KBM-7 (cell line): Measurements from ENCODE around the gene MCM3AP.

Experiments
- DNase-seq: peaks from one replicate; pipeline ENCODE4 v3.0.0-alpha.2; 2015
- in situ Hi-C: fragments of 300-500 bp; cut with MboI; formaldehyde crosslinking; loops from 2 replicates; pipeline ENCODE4 v1.14.3; 2020; ENCODE audit warnings: low sequenced_read_pairs, low pct_unique_long_range_greater_than_20kb, mixed read lengths

The MCM3AP gene

GRCh38 chr21:46285761-46286647, 593 bp upstream of the MCM3AP start, which contains the start of gene YBEY:
YBEY (plus strand) TSS chr21:46286342; CDS start chr21:46286914, 572 bp downstream.
- peak; percentile 89 for DNase-seq
- in situ Hi-C loops: no loop called here

- in situ Hi-C loops: no loop called here
- peak; percentile 14 for DNase-seq
Measured at GRCh38 chr21:46284733-46285132, 678 bp downstream of the MCM3AP start.

DNA sequence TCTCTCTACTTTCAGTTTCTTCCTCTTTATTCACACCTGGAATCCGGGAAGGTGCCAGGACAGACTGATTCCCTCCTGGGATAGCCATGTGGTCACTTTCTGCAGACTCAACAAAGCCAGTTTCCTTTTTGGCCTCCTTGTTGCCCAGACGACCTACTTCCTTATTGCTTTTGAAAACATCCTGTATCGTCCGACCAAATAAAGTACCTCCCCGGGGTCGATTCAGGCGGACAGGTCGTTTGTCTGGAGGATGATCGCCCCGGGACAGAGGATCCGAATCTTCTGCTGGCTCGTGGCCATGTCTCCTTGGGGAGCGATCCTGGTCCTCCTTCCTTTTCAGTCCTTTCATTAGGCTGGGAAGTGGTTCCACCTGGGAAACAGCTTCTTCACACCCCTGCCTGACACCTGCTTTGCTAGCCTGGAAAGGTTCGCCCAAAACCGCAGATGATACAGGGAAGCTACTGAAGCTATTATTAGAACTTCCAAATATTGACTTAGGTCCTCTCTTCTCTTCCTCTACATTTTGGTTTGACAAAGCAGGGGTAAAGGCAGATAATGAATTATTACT, 1.2 kb downstream of the MCM3AP start:
- in situ Hi-C loops: no loop called here
- DNase-seq: peak; percentile 49

GRCh38 chr21:46274797-46275390, 10.5 kb downstream of the MCM3AP start:
- in situ Hi-C loops: no loop called here
- DNase-seq: no peak

DNA sequence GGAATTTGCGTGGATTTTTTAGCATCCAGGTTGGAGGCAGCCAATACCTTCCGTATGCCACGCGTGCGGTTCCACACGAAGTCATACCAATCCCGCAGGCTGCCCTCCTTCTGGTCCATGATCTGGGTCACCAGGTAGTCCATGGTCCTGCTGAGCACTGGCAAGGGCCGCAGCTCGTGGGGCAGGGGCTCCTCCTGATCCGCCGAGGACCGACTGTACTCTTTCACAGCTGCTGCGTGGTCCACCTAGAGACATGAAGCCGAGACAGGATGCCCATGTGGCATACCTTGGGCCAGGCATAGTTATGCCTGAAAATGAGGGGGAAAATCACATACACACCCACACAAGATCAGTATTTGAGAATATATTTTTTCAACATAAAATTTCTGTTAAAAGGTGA, 12.1 kb downstream of the MCM3AP start:
- in situ Hi-C loops: no loop called here

DNA sequence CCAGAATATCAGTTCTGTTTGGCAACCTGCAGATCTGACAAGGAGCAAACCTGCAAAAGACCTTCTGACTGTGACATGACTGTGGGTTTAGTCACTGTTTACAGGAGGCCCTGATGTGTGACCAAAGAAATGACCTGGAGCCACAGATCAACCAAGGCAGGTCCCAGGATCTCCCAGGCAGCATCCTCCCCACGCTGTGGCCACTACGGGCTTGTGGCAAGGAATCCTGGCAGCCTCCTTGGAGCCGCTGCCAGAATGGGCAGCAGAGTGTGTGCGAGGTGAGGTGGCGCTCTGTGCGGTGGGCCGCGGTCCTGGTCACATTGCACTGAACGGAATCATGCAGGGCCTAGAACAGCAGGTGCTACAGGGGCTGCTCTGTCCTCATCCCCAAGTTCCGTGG, 15.9 kb downstream of the MCM3AP start:
- in situ Hi-C loops: no loop called here
- DNase-seq: no peak

More for the DNA sequence above, 12.1 kb downstream of the MCM3AP start:
- DNase-seq: no peak

DNA sequence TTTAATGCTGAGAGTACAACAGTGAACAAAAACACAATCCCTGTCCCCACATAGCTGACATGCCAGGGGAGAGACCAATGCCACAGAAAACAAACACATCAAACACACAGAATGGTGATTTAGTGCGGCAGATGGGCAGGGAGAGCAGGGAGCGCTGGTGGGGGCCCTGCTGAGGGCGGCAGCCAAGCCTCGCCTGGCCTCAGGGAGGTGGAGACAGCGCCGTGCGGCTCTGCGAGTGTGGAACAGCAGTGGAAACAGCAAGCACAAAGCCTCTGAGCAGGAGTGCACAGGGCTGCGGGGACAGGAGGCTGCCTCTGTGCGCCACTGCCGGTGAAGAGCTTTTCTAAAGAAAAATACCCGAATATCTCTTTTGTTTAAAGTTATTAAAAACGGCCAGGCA, 17.0 kb downstream of the MCM3AP start:
- in situ Hi-C loops: no loop called here
- DNase-seq: no peak

DNA sequence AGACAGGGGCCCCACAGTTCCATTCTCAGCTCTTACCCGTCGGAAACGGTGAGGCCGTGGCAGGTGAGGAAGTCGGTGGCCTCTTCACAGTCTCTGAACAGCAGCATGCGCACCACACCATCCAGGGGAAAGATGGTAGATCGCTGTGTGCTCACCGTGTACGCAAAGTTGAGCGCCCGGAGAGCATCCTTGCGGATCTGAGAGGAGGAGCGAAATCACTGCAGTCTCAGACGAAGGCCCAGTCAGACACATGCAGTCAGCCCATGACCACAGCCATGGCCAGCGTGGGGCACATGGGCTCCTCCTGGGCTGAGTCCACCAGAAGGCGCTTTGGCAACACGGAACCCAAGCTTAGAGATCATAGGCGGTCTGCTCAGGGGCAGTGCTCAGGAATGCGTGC, 18.5 kb downstream of the MCM3AP start:
- no peak for DNase-seq
- in situ Hi-C loops: no loop called here

- DNase-seq: no peak
- in situ Hi-C loops: no loop called here
Measured at GRCh38 chr21:46265736-46266525, 19.5 kb downstream of the MCM3AP start.

GRCh38 chr21:46264690-46265144, 20.7 kb downstream of the MCM3AP start:
- in situ Hi-C loops: no loop called here
- no peak for DNase-seq

GRCh38 chr21:46264046-46264689, 21.2 kb downstream of the MCM3AP start:
- DNase-seq: no peak
- in situ Hi-C loops: no loop called here

DNA sequence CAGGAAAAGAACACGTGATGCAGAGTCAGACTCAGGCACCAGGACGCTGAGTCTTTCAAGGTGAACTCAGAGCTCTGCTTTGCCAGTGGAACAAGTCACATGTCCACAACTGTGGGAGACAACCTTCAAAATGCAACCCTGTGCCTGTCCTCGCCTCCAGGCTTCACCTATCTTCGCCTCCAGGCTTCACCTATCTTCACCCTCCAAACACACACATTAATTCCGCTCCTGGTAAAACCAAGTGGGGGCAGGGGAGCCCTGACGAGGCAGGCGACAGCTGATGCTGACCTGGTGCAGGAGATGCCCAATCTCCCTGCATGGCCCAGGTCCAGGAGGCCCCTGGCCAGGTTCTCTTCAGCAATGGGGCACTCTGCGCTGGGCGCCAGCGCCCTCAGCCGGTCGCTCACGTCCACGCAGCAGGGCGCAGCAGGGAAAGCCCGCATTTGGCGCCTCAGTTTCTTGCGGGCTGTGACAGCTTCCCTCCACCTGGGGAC, 28.9 kb downstream of the MCM3AP start:
- no peak for DNase-seq
- in situ Hi-C loops: no loop called here

DNA sequence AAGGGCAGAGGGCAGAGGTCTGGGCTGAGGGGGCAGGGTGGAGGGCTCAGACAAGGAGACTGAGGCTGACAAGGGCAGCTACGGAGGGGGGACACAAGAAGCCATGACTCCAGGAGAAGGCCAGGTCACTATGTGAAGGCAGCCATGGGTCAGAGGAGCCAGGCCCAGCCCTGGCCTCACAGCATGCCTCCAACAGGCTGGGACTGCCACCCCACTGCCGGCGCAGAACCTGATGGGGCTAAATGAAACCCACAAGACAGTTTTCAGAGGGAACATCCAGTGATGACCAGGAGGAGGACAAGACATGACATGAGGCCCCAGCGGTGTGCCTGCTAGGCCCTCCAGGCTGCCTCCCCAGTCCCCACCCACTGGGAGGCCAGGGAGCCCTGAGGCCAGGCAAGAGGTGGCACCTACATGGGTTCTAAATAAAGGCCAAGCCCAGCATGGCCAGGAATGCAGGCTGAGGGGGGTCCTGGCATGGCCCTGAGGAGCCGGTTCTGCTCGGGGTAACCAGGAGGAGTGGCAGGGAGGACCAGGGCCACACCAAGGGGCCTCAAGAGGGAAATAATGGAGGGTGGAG, 29.6 kb downstream of the MCM3AP start:
- DNase-seq: no peak
- in situ Hi-C loops: no loop called here

GRCh38 chr21:46255166-46255565, 30.2 kb downstream of the MCM3AP start:
- DNase-seq: no peak
- in situ Hi-C loops: no loop called here

DNA sequence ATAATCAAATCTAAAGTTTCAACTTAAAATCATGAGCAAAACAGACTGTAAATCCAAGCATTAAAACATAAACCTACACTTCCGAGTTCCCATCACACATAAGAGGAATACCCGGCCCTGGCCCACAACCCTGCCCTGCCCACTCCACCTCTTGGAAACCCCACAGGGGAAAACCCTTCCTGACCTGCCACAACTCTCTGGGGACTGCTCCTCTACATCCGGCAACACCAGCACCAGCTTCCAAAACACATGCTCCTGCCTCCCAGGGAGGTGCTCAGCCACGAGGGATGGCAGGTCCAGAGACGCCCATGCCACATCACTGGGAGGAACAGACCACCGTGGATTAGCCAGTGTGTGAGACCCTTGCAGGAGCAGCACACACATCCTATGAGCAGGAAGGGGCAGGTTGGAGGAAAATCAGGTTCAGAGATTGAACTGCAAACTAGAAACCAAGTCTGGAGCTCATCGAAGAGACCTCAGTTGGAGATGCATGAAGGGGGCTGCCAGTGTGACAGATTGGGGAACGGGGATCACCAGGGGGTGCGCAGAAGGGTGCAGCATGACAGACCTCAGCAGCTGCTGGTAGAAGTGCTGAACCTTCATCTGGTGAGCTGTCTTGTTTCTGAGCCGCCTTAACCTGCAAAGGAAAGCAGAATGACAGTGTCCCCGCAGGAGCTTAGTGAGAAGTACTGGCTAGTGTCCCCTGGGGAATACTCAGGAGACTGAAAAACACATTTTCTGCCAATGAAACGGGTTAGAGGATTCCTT, 31.0 kb downstream of the MCM3AP start:
- DNase-seq: no peak

DNA sequence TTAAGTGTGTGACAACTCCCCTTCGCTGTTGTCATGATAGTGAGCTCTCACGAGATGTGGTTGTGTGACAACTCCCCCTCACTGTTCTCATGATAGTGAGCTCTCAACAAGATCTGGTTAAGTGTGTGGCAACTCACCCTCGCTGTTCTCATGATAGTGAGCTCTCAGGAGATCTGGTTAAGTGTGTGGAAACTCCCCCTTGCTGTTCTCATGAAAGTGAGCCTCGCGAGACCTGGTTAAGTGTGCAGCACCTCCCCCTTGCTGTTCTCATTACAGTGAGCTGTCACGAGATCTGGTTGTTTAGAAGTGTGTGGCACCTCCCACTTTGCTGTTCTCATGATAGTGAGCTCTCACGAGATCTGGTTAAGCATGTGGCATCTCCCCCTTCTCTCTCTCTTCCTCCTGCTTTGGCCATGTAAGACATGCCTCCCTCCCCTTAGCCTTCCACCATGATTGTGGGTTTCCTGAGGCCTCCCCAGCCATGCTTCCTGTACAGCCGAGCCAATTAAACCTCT, 31.7 kb downstream of the MCM3AP start:
- DNase-seq: peak; percentile 93
- in situ Hi-C loops: no loop called here

More for the DNA sequence above, 31.0 kb downstream of the MCM3AP start:
- in situ Hi-C loops: no loop called here

- DNase-seq: no peak
- in situ Hi-C loops: no loop called here
Measured at GRCh38 chr21:46252840-46253239, 32.6 kb downstream of the MCM3AP start.
